ENCODE measurements around the gene NRXN3.

NRXN3 gene

GRCh38 chr14:79321070-79321469, 1150.9 kb downstream of the NRXN3 start:
- DNase-seq: no peak

- no peak for DNase-seq
Observed at GRCh38 chr14:79325071-79325470, 1154.9 kb downstream of the NRXN3 start.

GRCh38 chr14:79325557-79325956, 1155.4 kb downstream of the NRXN3 start:
- no peak for DNase-seq

GRCh38 chr14:79328863-79329262, 1158.7 kb downstream of the NRXN3 start:
- DNase-seq: no peak

- DNase-seq: peak; percentile 40
Observed at GRCh38 chr14:79331830-79332229, 1161.7 kb downstream of the NRXN3 start.

GRCh38 chr14:79332504-79333197, 1162.5 kb downstream of the NRXN3 start:
- no peak for DNase-seq

GRCh38 chr14:79333198-79333546, 1163.0 kb downstream of the NRXN3 start:
- DNase-seq: no peak

- DNase-seq: no peak
Observed at GRCh38 chr14:79334272-79334671, 1164.1 kb downstream of the NRXN3 start.

GRCh38 chr14:79337761-79338160, 1167.6 kb downstream of the NRXN3 start:
- no peak for DNase-seq

- DNase-seq: no peak
Observed at GRCh38 chr14:79342942-79343341, 1172.8 kb downstream of the NRXN3 start.

GRCh38 chr14:79351011-79351410, 1180.8 kb downstream of the NRXN3 start:
- no peak for DNase-seq

- no peak for DNase-seq
Observed at GRCh38 chr14:79352076-79352630, 1182.0 kb downstream of the NRXN3 start.

GRCh38 chr14:79354336-79354735, 1184.2 kb downstream of the NRXN3 start:
- no peak for DNase-seq

- DNase-seq: no peak
Observed at GRCh38 chr14:79356040-79356439, 1185.9 kb downstream of the NRXN3 start.

- DNase-seq: no peak
Observed at GRCh38 chr14:79357307-79357706, 1187.1 kb downstream of the NRXN3 start.

GRCh38 chr14:79363291-79363690, 1193.1 kb downstream of the NRXN3 start:
- DNase-seq: no peak

GRCh38 chr14:79369359-79370332, 1199.5 kb downstream of the NRXN3 start:
- DNase-seq: peak; percentile 57

GRCh38 chr14:79370969-79371368, 1200.8 kb downstream of the NRXN3 start:
- DNase-seq: no peak

- DNase-seq: no peak
Observed at GRCh38 chr14:79373451-79373850, 1203.3 kb downstream of the NRXN3 start.

- DNase-seq: no peak
Observed at GRCh38 chr14:79375356-79375755, 1205.2 kb downstream of the NRXN3 start.

- no peak for DNase-seq
Observed at GRCh38 chr14:79376557-79376956, 1206.4 kb downstream of the NRXN3 start.

- no peak for DNase-seq
Observed at GRCh38 chr14:79378020-79378419, 1207.8 kb downstream of the NRXN3 start.

GRCh38 chr14:79379266-79379665, 1209.1 kb downstream of the NRXN3 start:
- no peak for DNase-seq

GRCh38 chr14:79383031-79383430, 1212.9 kb downstream of the NRXN3 start:
- DNase-seq: no peak
